KMS-11 (cell line): Measurements from ENCODE around the gene PRDM10.

Experiments
- H2AFZ ChIP-seq: fragments of 200-600 bp; sonication (generic); 2 replicates; pipeline ENCODE4 v1.6.1; 2016; ENCODE audit warnings: antibody characterized with exemption, mixed run types, low read depth
- H3K27ac ChIP-seq: fragments of 200-600 bp; sonication (generic); 2 replicates; pipeline ENCODE4 v1.6.1; 2016; ENCODE audit warnings: mild to moderate bottlenecking, mixed run types
- H3K27me3 ChIP-seq: fragments of 200-600 bp; sonication (generic); 2 replicates; pipeline ENCODE4 v1.6.1; 2017; ENCODE audit warnings: mild to moderate bottlenecking, low read depth, mixed run types, moderate library complexity; ENCODE audit not compliant: insufficient read depth
- H3K36me3 ChIP-seq: fragments of 200-600 bp; sonication (generic); 2 replicates; pipeline ENCODE4 v1.6.1; 2017; ENCODE audit warnings: mild to moderate bottlenecking, mixed run types; ENCODE audit not compliant: insufficient read depth
- H3K4me1 ChIP-seq: fragments of 200-600 bp; sonication (generic); 2 replicates; pipeline ENCODE4 v1.6.1; 2016; ENCODE audit warnings: mild to moderate bottlenecking, low read depth, mixed run types; ENCODE audit not compliant: poor library complexity, severe bottlenecking
- H3K4me2 ChIP-seq: fragments of 200-600 bp; sonication (generic); 2 replicates; pipeline ENCODE4 v1.7.0; 2016; ENCODE audit warnings: mild to moderate bottlenecking, mixed run types
- H3K4me3 ChIP-seq: fragments of 200-600 bp; sonication (generic); IDR thresholded peaks from 2 replicates; pipeline ENCODE4 v1.6.1; 2017; ENCODE audit warnings: low read depth, low read length, mixed read lengths; ENCODE audit not compliant: insufficient read depth
- H3K79me2 ChIP-seq: fragments of 200-600 bp; sonication (generic); 2 replicates; pipeline ENCODE4 v1.6.1; 2016; ENCODE audit warnings: low read depth, mixed run types; ENCODE audit not compliant: insufficient read depth
- H3K9ac ChIP-seq: fragments of 200-600 bp; sonication (generic); 2 replicates; pipeline ENCODE4 v1.6.1; 2016; ENCODE audit warnings: mild to moderate bottlenecking, mixed run types
- H4K20me1 ChIP-seq: fragments of 200-600 bp; sonication (generic); 2 replicates; pipeline ENCODE4 v1.6.1; 2016; ENCODE audit warnings: mild to moderate bottlenecking, mixed run types; ENCODE audit not compliant: insufficient read depth
- CTCF ChIP-seq: fragments of 200-600 bp; sonication (generic); conservative IDR thresholded peaks from 2 replicates; pipeline ENCODE4 v1.6.1; 2017; ENCODE audit warnings: low read depth, mild to moderate bottlenecking, antibody characterized with exemption, low read length, moderate library complexity, mixed read lengths

Gene PRDM10

GRCh38 chr11:129992161-129992944, 10.3 kb downstream of the PRDM10 start:
- Histone ChIP-seq H3K36me3 (no peaks in the 10 kb centered on the region), H3K9ac (no peak overlapping the region), H3K27ac (no peak overlapping the region), H4K20me1 (no peaks in the 10 kb centered on the region), H3K4me3 (no peak overlapping the region), H3K4me2 (no peak overlapping the region), H2AFZ (no peak overlapping the region), H3K27me3 (no peaks in the 10 kb centered on the region), H3K4me1 (no peaks in the 10 kb centered on the region), H3K79me2 (no peaks in the 10 kb centered on the region)
- TF ChIP-seq CTCF, result no peak

GRCh38 chr11:129989149-129989813, 13.4 kb downstream of the PRDM10 start:
- no peak overlapping the region for H3K4me3 ChIP-seq
- TF ChIP-seq CTCF, result no peak
- no peak overlapping the region for H3K4me2 ChIP-seq
- no peaks in the 10 kb centered on the region for H3K4me1 ChIP-seq
- no peaks in the 10 kb centered on the region for H4K20me1 ChIP-seq
- H2AFZ ChIP-seq, result no peak overlapping the region
- no peak overlapping the region for H3K9ac ChIP-seq
- H3K79me2 ChIP-seq, result no peaks in the 10 kb centered on the region
- no peaks in the 10 kb centered on the region for H3K27me3 ChIP-seq
- no peak overlapping the region for H3K27ac ChIP-seq
- no peaks in the 10 kb centered on the region for H3K36me3 ChIP-seq

DNA sequence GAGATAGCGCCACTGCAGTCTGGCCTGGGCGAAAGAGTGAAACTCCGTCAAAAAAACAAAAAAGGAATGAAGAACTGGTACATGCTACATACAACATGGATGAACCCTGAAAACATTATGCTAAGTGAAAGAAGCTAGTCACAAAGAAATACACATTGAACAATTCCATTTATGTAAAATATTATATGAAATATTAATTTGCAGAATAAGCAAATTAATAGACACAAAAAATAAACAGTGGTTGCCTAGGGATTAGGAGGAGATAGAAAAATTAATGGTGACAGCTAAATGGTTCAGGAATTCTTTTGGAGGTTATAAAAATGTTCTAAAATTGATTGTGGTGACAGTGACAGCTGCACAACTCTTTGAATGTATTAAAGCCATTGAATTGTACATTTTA, 14.7 kb downstream of the PRDM10 start:
- Histone ChIP-seq H3K4me3 (no peak overlapping the region), H3K36me3 (no peaks in the 10 kb centered on the region), H2AFZ (no peak overlapping the region), H3K27me3 (no peaks in the 10 kb centered on the region), H3K27ac (no peak overlapping the region), H3K79me2 (no peaks in the 10 kb centered on the region), H3K4me1 (no peaks in the 10 kb centered on the region), H3K9ac (no peak overlapping the region), H4K20me1 (no peaks in the 10 kb centered on the region), H3K4me2 (no peak overlapping the region)
- no peak for TF ChIP-seq CTCF

DNA sequence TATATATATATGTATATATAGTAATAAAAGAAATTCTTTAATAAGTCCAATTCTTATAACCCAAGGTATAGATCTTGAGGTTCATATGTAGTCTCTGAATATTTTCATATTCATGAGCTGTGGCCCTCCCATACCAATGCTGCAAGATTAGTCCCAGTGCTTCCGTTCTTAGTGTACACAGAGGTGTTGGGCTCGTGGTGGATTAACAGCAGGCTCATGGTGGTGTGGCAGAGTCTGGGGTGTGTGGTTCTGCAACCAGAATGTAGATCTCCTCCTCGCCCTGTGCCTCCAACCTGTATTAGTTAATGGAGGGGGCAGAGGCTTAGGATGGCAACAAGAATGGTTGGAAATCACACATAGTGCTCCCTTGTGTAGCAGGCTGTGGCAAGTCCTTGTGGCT, 16.8 kb downstream of the PRDM10 start:
- H3K79me2 ChIP-seq, result no peaks in the 10 kb centered on the region
- H3K4me2 ChIP-seq, result no peak overlapping the region
- TF ChIP-seq CTCF, result no peak

More for the DNA sequence above, 16.8 kb downstream of the PRDM10 start:
- Histone ChIP-seq H3K4me1 (no peaks in the 10 kb centered on the region), H3K27me3 (no peaks in the 10 kb centered on the region), H3K27ac (no peak overlapping the region), H4K20me1 (no peaks in the 10 kb centered on the region), H3K36me3 (no peaks in the 10 kb centered on the region), H3K9ac (no peak overlapping the region), H2AFZ (no peak overlapping the region), H3K4me3 (no peak overlapping the region)
